ENCODE data around the gene MTA3.

GRCh38 chr2:42771546-42772153 lies 203.2 kb downstream of the MTA3 start:
- TF ChIP-seq CTCF (IDR thresholded peaks at IDR 0.05; ENCODE audit: low read depth, low read length) (no peak), POLR2A (IDR thresholded peaks at IDR 0.05; ENCODE audit: extremely low read depth, insufficient read length) (no peak), MAX (IDR thresholded peaks at IDR 0.05; ENCODE audit: low read depth, low read length) (no peak), MYC (IDR thresholded peaks at IDR 0.05; ENCODE audit: low read depth, low read length) (no peak)

Measured in NB4 (cell line).